K562 (cell line): ENCODE results near the gene ASF1B. TPM values are rescaled to one million over a fixed set of nuclear protein-coding genes. Genes with fewer than 3 reads are reported as not detected.

Experiments used
- CBFA2T3 ChIP-seq: fragments of 450-650 bp; IDR thresholded peaks from 2 replicates; pipeline ENCODE4 v1.6.1; 2017
- CHD1 ChIP-seq: fragments of 200-600 bp; sonication (generic); IDR thresholded peaks from one replicate; pipeline ENCODE4 v1.6.1; 2012; ENCODE audit warnings: mild to moderate bottlenecking, moderate library complexity, low read length, inconsistent platforms
- CREBBP ChIP-seq: IDR thresholded peaks from one replicate; pipeline ENCODE4 v1.6.1; 2012; ENCODE audit warnings: low read depth, mild to moderate bottlenecking, control low read depth, inconsistent platforms, low read length
- CTBP1 ChIP-seq: fragments of 450-650 bp; IDR thresholded peaks from 2 replicates; pipeline ENCODE4 v1.6.1; 2016; ENCODE audit warnings: borderline replicate concordance
- ETV1 ChIP-seq: fragments of 450-650 bp; conservative IDR thresholded peaks from 2 replicates; pipeline ENCODE4 v1.6.1; 2016; ENCODE audit warnings: missing genetic modification characterization, control low read depth, low read depth, missing compliant biosample characterization
- ETV5 ChIP-seq: sonication (generic); formaldehyde crosslinking; IDR thresholded peaks from 2 replicates; pipeline ENCODE4 v1.4.0; 2020; ENCODE audit warnings: low read depth, mild to moderate bottlenecking, missing genetic modification reagents
- FOXK2 ChIP-seq, 2 experiments: fragments of 450-650 bp; IDR thresholded peaks in 1 of 2; conservative IDR thresholded peaks in 1 of 2; 2 replicates each; pipeline ENCODE4 v1.6.1; 2016; ENCODE audit warnings: low read depth in 2 of 2, mild to moderate bottlenecking in 1 of 2
- HDAC8 ChIP-seq: fragments of 450-650 bp; IDR thresholded peaks from 2 replicates; pipeline ENCODE4 v1.6.1; 2016; ENCODE audit warnings: mild to moderate bottlenecking, missing genetic modification characterization, moderate library complexity, missing compliant biosample characterization
- MGA ChIP-seq: fragments of 450-650 bp; IDR thresholded peaks from 2 replicates; pipeline ENCODE4 v1.6.1; 2016; ENCODE audit warnings: mild to moderate bottlenecking, moderate library complexity
- RAD21 ChIP-seq, 2 experiments: fragments of 250-450 bp in 1 of 2; fragments of 450-650 bp in 1 of 2; sonication (Bioruptor Pico) in 1 of 2; formaldehyde crosslinking in 1 of 2; IDR thresholded peaks in 1 of 2; conservative IDR thresholded peaks in 1 of 2; 2 replicates each; pipeline versions ENCODE4 v1.4.0 to v1.8.0; 2020 to 2022; ENCODE audit warnings: mild to moderate bottlenecking in 2 of 2, moderate library complexity in 1 of 2
- RBFOX2 ChIP-seq: fragments of 200-400 bp; formaldehyde crosslinking; IDR thresholded peaks from 2 replicates; pipeline ENCODE4 v1.6.1; 2017; ENCODE audit warnings: low read depth, mild to moderate bottlenecking, low read length, moderate library complexity
- SMARCA5 ChIP-seq: fragments of 450-650 bp; IDR thresholded peaks from 2 replicates; pipeline ENCODE4 v1.6.1; 2016
- SP1 ChIP-seq: sonication (generic); formaldehyde crosslinking; IDR thresholded peaks from 2 replicates; pipeline ENCODE4 v1.8.1; 2022; ENCODE audit warnings: mild to moderate bottlenecking, missing genetic modification reagents
- TFAP4 ChIP-seq: sonication (generic); formaldehyde crosslinking; IDR thresholded peaks from 2 replicates; pipeline ENCODE4 v1.8.0; 2022; ENCODE audit warnings: missing genetic modification reagents, mild to moderate bottlenecking, moderate library complexity, borderline replicate concordance
- ZBTB33 ChIP-seq: sonication (generic); formaldehyde crosslinking; IDR thresholded peaks from 2 replicates; pipeline ENCODE4 v1.8.1; 2023; ENCODE audit warnings: mild to moderate bottlenecking, missing genetic modification reagents
- polyA plus RNA-seq, 8 experiments: library from polyadenylated mRNA; depleted of rRNA in 4 of 8; stranded (reverse) in 5 of 8; unstranded in 3 of 8; fragments of >200 nt; fragmentation: Nextera tagmentation in 2 of 8; fragmentation: Illumina TruSeq in 1 of 8; extraction: Ambion mirVana in 2 of 8; extraction: Trizol in 1 of 8; gene quantifications; 2 replicates each; pipeline versions ENCODE4 v1.2.1 to v1.2.3, GENCODE V29; 2011 to 2014; ENCODE audit warnings: inconsistent platforms in 1 of 8, missing spikeins in 1 of 8
- total RNA-seq, 7 experiments: library from RNA; depleted of rRNA in 6 of 7; stranded (reverse); fragments of >200 nt in 6 of 7; fragmentation: Illumina TruSeq in 2 of 7; extraction: Trizol in 2 of 7; gene quantifications; 2 replicates each; pipeline versions ENCODE4 v1.2.1 to v1.2.3, GENCODE V29; 2011 to 2021; ENCODE audit warnings: low replicate concordance in 1 of 7

Gene ASF1B
- total and polyA plus RNA-seq, 9 of the 15 experiments (the other 6 are each of a cell fraction or from before 2014, with no cell fraction given) = 6.0 to 69.4 (median 53.3) TPM

- no peak for TF ChIP-seq CREBBP
- TF ChIP-seq RBFOX2 = no peak
- TF ChIP-seq RAD21 (CRISPR knock-in tag; conservative IDR thresholded peaks at IDR 0.05 in 1 of 2, IDR thresholded peaks at IDR 0.05 in 1 of 2) = no peak
- TF ChIP-seq SP1 (CRISPR knock-in tag) = no peak
- no peak for TF ChIP-seq CHD1
- peak; percentile 82 for TF ChIP-seq ZBTB33 (CRISPR knock-in tag)
- no peak for TF ChIP-seq HDAC8 (tag)
- 0 out of 2 replicates have a peak, but pooled peaks have one; percentile 26 for TF ChIP-seq SMARCA5
- no peak for TF ChIP-seq MGA
- no peak for TF ChIP-seq CTBP1
- TF ChIP-seq TFAP4 = peak; percentile 94
- TF ChIP-seq ETV1 (tag) = peak; percentile 49; the same call in 1 of the 2 replicates
- TF ChIP-seq ETV5 (CRISPR knock-in tag) = no peak
- TF ChIP-seq CBFA2T3 = peak; percentile 64
- TF ChIP-seq FOXK2 (conservative IDR thresholded peaks at IDR 0.05 in 1 of 2, IDR thresholded peaks at IDR 0.05 in 1 of 2; ENCODE audit: low read depth in 2 of 2) = peak in 1 of 2 experiments; percentile 68; a peak in 2 of 4 replicates
Measured at GRCh38 chr19:14139944-14140343, 3.6 kb upstream of the ASF1B start (continued).
